NCI-H2196 (cell line): Measurements from ENCODE around the gene CLSTN3.
A peak's percentile ranks its signal among the peaks of the same experiment; 100 is the strongest.

Experiments
- DNase-seq: peaks from one replicate; lab custom pipeline; 2025; ENCODE audit not compliant: unreplicated experiment; lab: John Stamatoyannopoulos, UW

Gene CLSTN3

GRCh38 chr12:7125632-7126227 is 4.4 kb upstream of the CLSTN3 start:
- DNase-seq = no peak

GRCh38 chr12:7127916-7128626 is 2.1 kb upstream of the CLSTN3 start:
- no peak for DNase-seq

- no peak for DNase-seq
Observed at GRCh38 chr12:7128681-7129286, 1.4 kb upstream of the CLSTN3 start, which contains the start of gene RBP5. Gene RBP5, minus strand, starts transcription at chr12:7128889. Its CDS starts 114 bp downstream, at chr12:7128775.

GRCh38 chr12:7129287-7129871 is 792 bp upstream of the CLSTN3 start:
- DNase-seq = no peak

GRCh38 chr12:7130701-7131501 is 730 bp downstream of the CLSTN3 start:
- DNase-seq = peak; percentile 23

- DNase-seq = no peak
Observed at GRCh38 chr12:7131502-7131866, 1.3 kb downstream of the CLSTN3 start.

- DNase-seq = no peak
Observed at GRCh38 chr12:7134396-7135166, 4.4 kb downstream of the CLSTN3 start.

GRCh38 chr12:7136071-7136470 is 5.9 kb downstream of the CLSTN3 start:
- no peak for DNase-seq

GRCh38 chr12:7136676-7137075 is 6.5 kb downstream of the CLSTN3 start:
- no peak for DNase-seq

GRCh38 chr12:7137908-7138307 is 7.7 kb downstream of the CLSTN3 start:
- DNase-seq = no peak

- no peak for DNase-seq
Observed at GRCh38 chr12:7139200-7139599, 9.0 kb downstream of the CLSTN3 start.

- no peak for DNase-seq
Observed at GRCh38 chr12:7141351-7142005, 11.3 kb downstream of the CLSTN3 start.

GRCh38 chr12:7142056-7142644 is 12.0 kb downstream of the CLSTN3 start:
- DNase-seq = peak; percentile 3

GRCh38 chr12:7142809-7143465 is 12.8 kb downstream of the CLSTN3 start:
- DNase-seq = no peak

GRCh38 chr12:7143564-7143963 is 13.4 kb downstream of the CLSTN3 start:
- DNase-seq = no peak

- DNase-seq = peak; percentile 21
Observed at GRCh38 chr12:7144414-7145120, 14.4 kb downstream of the CLSTN3 start.

- DNase-seq = no peak
Observed at GRCh38 chr12:7145671-7146070, 15.5 kb downstream of the CLSTN3 start.

- no peak for DNase-seq
Observed at GRCh38 chr12:7146228-7146627, 16.1 kb downstream of the CLSTN3 start.
